OCI-LY1 (cell line): ENCODE results near the gene SLCO2B1.

ENCODE experiments used
- H2AFZ ChIP-seq: fragments of 200-600 bp; sonication (generic), shearing (Covaris generic); 2 replicates; pipeline ENCODE4 v1.6.0; 2014; ENCODE audit warnings: antibody characterized with exemption, mild to moderate bottlenecking, low read length
- H3F3A ChIP-seq: fragments of 200-600 bp; sonication (generic), shearing (Covaris generic); 2 replicates; pipeline ENCODE4 v1.6.0; 2014; ENCODE audit warnings: mild to moderate bottlenecking, antibody characterized with exemption, low read length, moderate library complexity; ENCODE audit not compliant: insufficient read depth
- H3K27ac ChIP-seq: fragments of 200-600 bp; sonication (generic); 2 replicates; pipeline ENCODE4 v1.5.1; 2014; ENCODE audit warnings: low read length, mixed run types, mild to moderate bottlenecking, low read depth; ENCODE audit not compliant: poor library complexity, severe bottlenecking
- H3K27me3 ChIP-seq: fragments of 200-600 bp; sonication (generic); 2 replicates; pipeline ENCODE4 v1.6.0; 2014; ENCODE audit warnings: antibody characterized with exemption, mild to moderate bottlenecking, low read length, moderate library complexity; ENCODE audit not compliant: insufficient read depth
- H3K36me3 ChIP-seq: fragments of 200-600 bp; sonication (generic); 2 replicates; pipeline ENCODE4 v1.6.1; 2014; ENCODE audit warnings: mild to moderate bottlenecking, antibody characterized with exemption, low read length, moderate library complexity, mixed read lengths; ENCODE audit not compliant: insufficient read depth
- H3K4me1 ChIP-seq: fragments of 200-600 bp; sonication (generic); 2 replicates; pipeline ENCODE4 v1.5.1; 2014; ENCODE audit warnings: mild to moderate bottlenecking, low read length, moderate library complexity; ENCODE audit not compliant: insufficient read depth, severe bottlenecking
- H3K4me2 ChIP-seq: fragments of 200-600 bp; sonication (generic), shearing (Covaris generic); 2 replicates; pipeline ENCODE4 v1.6.1; 2014; ENCODE audit warnings: low read length
- H3K4me3 ChIP-seq: fragments of 200-600 bp; sonication (generic); 2 replicates; pipeline ENCODE4 v1.5.1; 2014; ENCODE audit warnings: low read length, low read depth, mild to moderate bottlenecking, mixed read lengths; ENCODE audit not compliant: poor library complexity, severe bottlenecking
- H3K79me2 ChIP-seq: fragments of 200-600 bp; shearing (Covaris generic); 2 replicates; pipeline ENCODE4 v1.6.1; 2016; ENCODE audit warnings: mixed run types, low read length, mixed read lengths; ENCODE audit not compliant: insufficient read depth
- H3K9ac ChIP-seq: fragments of 200-600 bp; sonication (generic), shearing (Covaris generic); 2 replicates; pipeline ENCODE4 v1.6.1; 2014; ENCODE audit warnings: mild to moderate bottlenecking, low read length, mixed read lengths
- H3K9me2 ChIP-seq: fragments of 200-600 bp; sonication (generic), shearing (Covaris generic); 2 replicates; pipeline ENCODE4 v1.6.1; 2014; ENCODE audit warnings: low read depth, mild to moderate bottlenecking, low read length, mixed read lengths
- H3K9me3 ChIP-seq: fragments of 200-600 bp; shearing (Covaris generic); 2 replicates; pipeline ENCODE4 v1.6.1; 2014; ENCODE audit warnings: low read length, mixed read lengths
- H4K20me1 ChIP-seq: fragments of 200-600 bp; sonication (generic), shearing (Covaris generic); 2 replicates; pipeline ENCODE4 v1.6.0; 2016; ENCODE audit warnings: mild to moderate bottlenecking, low read length; ENCODE audit not compliant: insufficient read depth
- EZH2 ChIP-seq: fragments of 200-600 bp; sonication (generic), shearing (Covaris generic); IDR thresholded peaks from 2 replicates; pipeline ENCODE4 v1.8.0; 2017; ENCODE audit warnings: borderline replicate concordance, mixed run types, mild to moderate bottlenecking, antibody characterized with exemption, low read length, moderate library complexity, mixed read lengths
- TF ChIP-seq, protein P1 (sequence below): fragments of 200-600 bp; sonication (generic), shearing (Covaris generic); IDR thresholded peaks from 2 replicates; pipeline ENCODE4 v1.5.1; 2017; ENCODE audit warnings: mild to moderate bottlenecking, antibody characterized with exemption, low read length, moderate library complexity, mixed read lengths

SLCO2B1 gene

DNA sequence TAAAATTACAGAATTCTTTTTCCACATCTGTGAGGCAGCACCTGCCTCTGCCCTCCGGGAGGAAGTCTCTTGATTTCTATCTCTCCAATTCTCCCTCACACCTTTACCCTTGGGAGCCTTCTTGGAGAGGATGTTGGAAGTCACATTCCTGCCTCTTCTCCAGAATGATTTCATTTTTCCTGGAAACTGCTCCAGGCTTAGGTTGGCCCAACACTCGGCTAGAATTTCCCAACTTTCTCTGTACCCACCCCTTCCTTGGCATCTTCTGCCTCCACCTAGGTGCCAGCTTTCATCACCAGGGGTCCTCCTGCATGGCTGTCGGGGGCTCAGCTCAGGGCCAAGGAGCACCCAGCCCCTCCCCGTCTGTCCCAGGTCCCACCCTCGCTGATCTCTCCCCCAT is 43.2 kb downstream of the SLCO2B1 start:
- Histone ChIP-seq H3K4me3 (no peak overlapping the region), H3K4me2 (no peak overlapping the region), H3K36me3 (no peaks in the 10 kb centered on the region), H3K27ac (no peak overlapping the region), H2AFZ (no peak overlapping the region), H3K79me2 (no peaks in the 10 kb centered on the region), H3K9me3 (no peaks in the 10 kb centered on the region), H3F3A (no peaks in the 10 kb centered on the region), H3K9ac (no peak overlapping the region), H3K9me2 (no peaks in the 10 kb centered on the region), H3K4me1 (no peaks in the 10 kb centered on the region), H3K27me3 (no peaks in the 10 kb centered on the region), H4K20me1 (no peaks in the 10 kb centered on the region)
- TF ChIP-seq, protein P1, sequence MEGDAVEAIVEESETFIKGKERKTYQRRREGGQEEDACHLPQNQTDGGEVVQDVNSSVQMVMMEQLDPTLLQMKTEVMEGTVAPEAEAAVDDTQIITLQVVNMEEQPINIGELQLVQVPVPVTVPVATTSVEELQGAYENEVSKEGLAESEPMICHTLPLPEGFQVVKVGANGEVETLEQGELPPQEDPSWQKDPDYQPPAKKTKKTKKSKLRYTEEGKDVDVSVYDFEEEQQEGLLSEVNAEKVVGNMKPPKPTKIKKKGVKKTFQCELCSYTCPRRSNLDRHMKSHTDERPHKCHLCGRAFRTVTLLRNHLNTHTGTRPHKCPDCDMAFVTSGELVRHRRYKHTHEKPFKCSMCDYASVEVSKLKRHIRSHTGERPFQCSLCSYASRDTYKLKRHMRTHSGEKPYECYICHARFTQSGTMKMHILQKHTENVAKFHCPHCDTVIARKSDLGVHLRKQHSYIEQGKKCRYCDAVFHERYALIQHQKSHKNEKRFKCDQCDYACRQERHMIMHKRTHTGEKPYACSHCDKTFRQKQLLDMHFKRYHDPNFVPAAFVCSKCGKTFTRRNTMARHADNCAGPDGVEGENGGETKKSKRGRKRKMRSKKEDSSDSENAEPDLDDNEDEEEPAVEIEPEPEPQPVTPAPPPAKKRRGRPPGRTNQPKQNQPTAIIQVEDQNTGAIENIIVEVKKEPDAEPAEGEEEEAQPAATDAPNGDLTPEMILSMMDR: no peak
- TF ChIP-seq EZH2: no peak

DNA sequence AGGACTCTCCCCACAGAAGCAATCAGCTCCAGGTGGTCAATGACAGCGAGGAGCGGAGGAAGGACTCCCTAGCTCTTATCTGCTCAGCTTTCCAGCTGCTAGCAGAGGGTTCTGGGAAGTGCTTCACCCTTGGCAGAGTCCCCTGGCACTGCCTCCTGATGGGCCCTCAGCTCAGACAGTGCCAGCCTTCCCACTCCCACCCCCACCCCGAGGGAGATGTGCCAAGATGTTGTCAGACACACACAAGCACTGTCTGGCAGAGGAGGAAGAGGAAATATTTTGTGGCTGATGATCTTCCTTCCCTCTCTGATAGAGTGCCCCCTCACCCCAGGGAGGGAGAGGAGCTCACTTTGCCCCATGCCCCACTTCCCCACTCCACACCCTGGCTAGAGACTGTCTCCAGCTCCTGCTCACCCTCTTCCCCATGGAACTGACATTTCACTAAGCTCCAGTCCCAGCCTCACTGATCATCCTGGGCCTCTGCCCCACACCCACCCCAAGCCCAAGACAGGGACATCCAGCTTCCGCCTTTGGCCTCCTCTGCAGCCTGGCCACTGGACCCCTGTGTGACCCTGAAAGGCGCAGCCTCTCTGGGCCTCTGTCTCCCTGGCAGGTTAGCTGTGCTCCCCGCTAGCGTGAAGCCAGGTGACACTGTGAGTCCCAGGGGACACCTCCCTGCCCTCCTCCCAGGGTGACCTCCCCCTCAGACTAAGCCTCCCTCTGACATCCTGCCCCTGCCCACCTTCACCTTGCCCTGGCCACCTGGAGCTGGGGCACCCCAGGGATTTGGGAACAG is 44.5 kb downstream of the SLCO2B1 start:
- no peaks in the 10 kb centered on the region for H3K79me2 ChIP-seq
- no peaks in the 10 kb centered on the region for H3K9me3 ChIP-seq
- H3K36me3 ChIP-seq: no peaks in the 10 kb centered on the region
- H3K4me2 ChIP-seq: no peak overlapping the region
- no peak overlapping the region for H2AFZ ChIP-seq
- H3K9me2 ChIP-seq: no peaks in the 10 kb centered on the region
- no peaks in the 10 kb centered on the region for H4K20me1 ChIP-seq
- H3F3A ChIP-seq: no peaks in the 10 kb centered on the region
- H3K4me1 ChIP-seq: no peaks in the 10 kb centered on the region
- no peak overlapping the region for H3K4me3 ChIP-seq
- no peak overlapping the region for H3K27ac ChIP-seq
- H3K9ac ChIP-seq: no peak overlapping the region
- TF ChIP-seq EZH2: no peak
- TF ChIP-seq, protein P1: no peak
- H3K27me3 ChIP-seq: no peaks in the 10 kb centered on the region

DNA sequence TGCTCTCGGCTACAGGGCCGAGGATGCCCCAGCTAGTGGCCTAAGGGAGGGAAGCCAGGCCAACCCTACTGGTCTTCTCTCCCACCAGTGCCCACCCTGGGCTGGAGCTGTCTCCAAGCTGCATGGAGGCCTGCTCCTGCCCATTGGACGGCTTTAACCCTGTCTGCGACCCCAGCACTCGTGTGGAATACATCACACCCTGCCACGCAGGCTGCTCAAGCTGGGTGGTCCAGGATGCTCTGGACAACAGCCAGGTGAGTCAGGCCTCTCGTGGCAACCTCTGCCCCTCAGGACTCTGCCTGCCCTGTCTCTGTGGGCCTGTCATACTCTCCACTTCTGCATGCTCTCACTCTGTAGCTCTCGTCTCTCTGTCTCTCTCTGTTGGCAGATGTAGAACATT is 45.5 kb downstream of the SLCO2B1 start:
- Histone ChIP-seq H3K9me2 (no peaks in the 10 kb centered on the region), H4K20me1 (no peaks in the 10 kb centered on the region), H3K4me1 (no peaks in the 10 kb centered on the region), H3K27me3 (no peaks in the 10 kb centered on the region), H3K9ac (no peak overlapping the region), H3K4me2 (no peak overlapping the region), H3K27ac (no peak overlapping the region), H3K36me3 (no peaks in the 10 kb centered on the region), H3K4me3 (no peak overlapping the region), H3K79me2 (no peaks in the 10 kb centered on the region), H3F3A (no peaks in the 10 kb centered on the region), H3K9me3 (no peaks in the 10 kb centered on the region), H2AFZ (no peak overlapping the region)
- TF ChIP-seq, protein P1: no peak
- TF ChIP-seq EZH2: no peak
